Measurements from ENCODE around the gene CNTFR. TPM values are rescaled to one million over a fixed set of nuclear protein-coding genes. Genes with fewer than 3 reads are reported as not detected.

The CNTFR gene
- polyA plus RNA-seq, 1 donor, result 34.6 TPM

GRCh38 chr9:34623374-34624235 is 34.1 kb upstream of the CNTFR start:
- no peak for DNase-seq

DNA sequence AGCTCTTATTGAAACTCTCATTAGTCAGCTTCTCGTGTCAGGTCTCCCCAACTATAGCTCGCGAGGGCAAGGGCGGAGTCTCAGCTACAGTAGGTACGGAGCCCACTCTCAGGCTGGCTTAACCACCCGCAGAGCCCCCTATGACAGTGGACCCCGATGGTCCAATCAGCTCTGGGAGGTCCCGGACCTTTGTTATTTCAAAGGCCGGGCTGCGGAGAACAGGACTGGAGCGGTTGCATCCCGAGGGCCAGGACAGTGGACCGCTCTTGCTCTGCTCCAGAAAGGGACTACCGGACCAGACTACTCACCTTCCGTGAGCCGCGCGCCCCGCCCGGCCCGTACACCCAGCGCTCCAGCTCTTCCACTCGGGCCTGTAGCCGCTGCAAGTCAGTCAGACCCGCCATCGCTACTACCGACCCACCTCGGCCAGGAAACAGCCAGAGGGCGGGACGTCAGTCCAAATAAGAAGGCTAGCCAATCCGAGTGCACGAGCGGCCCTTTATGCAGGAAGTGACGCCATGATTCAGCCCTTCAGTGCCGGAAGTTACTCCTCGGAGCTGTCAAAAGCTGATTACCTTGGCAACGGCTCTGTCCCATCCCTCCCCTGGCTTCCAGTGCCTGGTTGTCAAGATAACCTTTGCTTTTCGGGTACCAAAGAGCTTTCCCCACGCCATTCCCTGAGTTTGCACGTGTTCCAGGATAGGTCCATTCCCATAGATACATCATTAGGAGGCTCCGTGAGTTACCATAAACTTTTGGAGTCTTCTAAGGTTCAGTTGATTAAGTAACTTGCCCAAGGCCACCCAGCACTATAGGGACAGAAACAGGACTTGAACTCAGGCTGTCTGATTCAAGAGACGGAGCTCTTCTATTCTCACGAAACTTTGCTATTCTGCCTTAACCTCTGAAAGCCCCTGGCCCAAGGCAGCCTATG is 30.8 kb upstream of the CNTFR start, which contains the start of gene DCTN3:
DCTN3 (minus strand) TSS at position 435 of the 934 bp plus-strand sequence; CDS start at position 404, 31 bp downstream.
- DNase-seq, result peak; percentile 94

DNA sequence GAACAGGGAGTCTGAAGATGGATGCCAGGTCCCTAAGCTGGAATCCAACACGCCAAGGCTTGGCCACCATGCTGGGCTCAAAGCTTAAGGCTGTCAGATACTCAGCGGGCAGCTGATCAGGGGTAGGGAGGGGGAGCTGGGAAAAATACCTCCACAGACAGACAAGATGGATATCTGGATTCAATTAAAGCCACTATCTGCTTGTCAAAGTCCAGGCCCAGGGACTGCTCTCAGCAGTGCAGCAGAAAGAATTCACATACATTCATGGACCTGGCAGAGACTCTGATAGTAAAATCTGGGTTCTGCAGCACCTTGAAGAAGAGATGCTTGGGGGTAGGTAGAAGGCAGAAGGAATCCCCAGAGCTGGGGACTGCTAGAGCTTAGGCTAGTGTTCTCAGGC is 25.6 kb upstream of the CNTFR start:
- DNase-seq, result no peak

GRCh38 chr9:34612788-34613390 is 23.4 kb upstream of the CNTFR start:
- DNase-seq, result peak; percentile 86

DNA sequence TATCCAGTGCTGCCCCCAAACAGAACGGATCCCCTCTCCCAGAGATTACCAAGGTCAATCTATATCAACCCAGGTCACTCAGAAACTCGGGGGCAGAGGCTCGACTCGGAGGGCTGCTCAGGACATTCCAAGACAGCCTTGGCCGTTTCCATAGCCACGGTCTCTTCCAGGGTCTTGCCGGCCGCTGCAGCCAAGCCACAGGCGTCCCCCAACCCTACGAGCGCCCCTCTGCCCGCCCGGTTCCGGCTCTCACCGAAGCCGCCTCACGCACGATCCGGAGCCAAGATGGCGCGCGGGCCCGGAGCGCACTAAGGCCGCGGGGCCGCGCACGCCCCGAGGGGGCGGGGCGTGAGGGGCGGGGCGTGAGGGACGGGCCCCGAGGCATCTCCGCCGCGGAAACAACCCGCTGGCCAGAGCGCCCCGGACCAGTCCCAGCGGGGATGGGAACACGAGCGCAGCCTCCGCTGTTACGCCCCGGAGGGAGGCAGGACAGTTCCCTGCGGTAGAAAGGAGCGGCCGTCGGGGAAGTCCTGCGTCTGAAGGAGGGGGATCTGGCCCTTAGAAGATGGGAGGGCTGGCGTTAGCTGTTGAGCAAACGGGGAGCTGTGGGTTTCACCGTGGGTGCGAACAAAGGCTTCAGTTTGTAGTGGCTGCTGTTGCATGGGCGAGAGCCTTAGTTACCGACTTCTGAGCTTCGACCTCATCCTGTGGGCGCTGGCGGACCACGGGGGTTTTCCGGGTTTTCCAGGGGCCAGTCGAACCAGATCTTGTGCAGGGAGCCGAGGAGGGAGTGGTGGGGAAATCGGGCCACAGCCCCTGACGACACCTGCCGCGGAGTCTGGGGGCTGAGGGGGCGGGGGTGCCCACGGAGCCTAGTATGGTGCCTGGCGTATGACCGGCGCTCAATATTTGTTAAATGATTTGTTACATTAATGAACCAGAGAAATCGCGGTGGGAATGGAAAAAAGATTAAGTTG is 22.6 kb upstream of the CNTFR start, which contains the start of gene RPP25L:
RPP25L (minus strand) TSS at position 287 of the 977 bp plus-strand sequence. CDS start 801 bp downstream, outside the sequence.
- DNase-seq, result peak; percentile 88

DNA sequence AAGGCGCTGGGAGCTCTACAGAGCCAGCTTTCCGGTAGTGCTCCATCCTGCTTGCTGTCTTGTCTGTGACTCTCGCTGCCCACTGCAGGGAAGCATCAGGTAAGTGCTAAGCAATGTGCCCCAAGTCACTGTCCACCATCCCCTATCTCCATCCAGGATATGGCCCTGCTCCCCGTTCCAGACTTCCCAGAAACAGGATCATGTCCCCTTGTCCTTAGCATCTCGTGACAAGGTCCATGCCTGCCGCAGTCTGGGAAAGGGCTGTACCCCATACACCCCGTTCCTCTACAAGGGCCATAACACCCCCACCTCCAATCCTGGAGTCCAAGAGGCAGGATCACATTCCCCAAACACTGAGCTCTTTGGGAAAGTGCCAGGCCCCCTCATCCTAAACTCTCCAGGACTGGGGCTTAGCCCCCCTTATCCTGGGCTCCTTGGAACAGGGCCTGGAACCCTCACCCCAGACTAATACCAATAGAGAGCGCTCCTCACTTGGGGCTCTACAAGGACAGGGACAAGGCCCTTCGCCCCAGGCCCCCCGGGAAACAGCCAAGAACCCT is 21.8 kb upstream of the CNTFR start:
- DNase-seq, result no peak

GRCh38 chr9:34610434-34611206 is 21.1 kb upstream of the CNTFR start:
- DNase-seq, result no peak

DNA sequence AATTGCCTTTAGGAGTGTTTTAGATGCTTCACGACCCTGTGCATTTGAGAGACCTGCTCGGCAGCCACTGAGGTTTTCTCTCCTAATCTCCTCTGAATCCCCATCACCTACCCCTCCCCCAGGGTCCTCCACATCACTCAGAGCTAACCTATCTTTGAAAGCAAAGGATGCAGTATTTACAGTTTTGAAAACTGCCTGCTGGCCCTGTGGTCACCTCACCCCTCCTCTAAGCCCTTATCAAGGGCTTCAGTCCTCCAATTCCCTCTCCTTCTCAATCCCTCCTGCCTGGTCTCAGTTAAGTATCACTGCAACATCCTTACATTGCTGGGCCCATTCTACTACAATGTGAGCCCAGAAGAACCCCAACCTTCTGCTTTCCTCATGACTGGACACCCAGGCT is 17.8 kb upstream of the CNTFR start:
- DNase-seq, result no peak

DNA sequence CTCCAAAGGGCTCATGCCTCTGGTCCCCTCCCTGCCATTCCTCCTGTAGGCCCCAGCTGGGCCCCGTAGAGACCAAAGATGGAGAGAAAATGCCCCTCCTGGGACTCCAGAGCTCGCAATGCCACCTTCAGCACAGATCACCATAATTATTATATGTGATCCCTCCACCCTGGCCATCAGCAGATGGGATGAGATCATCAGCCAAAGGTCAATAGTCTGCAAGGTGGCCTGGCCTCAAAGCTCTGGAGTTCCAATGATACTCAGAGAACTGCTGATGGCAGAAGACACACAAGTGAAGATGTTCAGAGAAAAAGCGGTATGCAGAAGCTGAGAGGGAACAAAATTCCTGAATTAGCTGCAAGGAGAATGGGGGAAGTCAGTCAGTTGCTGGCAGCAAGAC is 17.4 kb upstream of the CNTFR start:
- DNase-seq, result no peak

DNA sequence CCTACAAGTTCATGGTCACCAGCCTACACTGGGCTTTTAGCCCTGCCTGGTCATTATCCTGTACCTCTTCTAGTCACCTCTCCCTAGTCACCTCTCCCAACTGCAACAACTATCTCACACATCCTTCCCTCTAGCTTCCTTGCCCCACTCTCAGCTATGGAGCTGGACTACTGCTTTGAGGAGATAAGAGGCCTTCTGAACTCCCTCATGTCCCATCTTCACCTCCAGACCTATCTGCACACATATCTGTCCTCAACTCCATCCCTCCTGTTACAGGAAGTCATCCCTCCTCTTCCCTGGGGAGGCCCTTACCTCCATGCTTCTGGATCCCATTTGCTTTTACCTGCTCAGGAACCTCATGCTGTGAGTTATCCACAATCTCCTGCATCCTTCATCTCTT is 16.7 kb upstream of the CNTFR start:
- no peak for DNase-seq

DNA sequence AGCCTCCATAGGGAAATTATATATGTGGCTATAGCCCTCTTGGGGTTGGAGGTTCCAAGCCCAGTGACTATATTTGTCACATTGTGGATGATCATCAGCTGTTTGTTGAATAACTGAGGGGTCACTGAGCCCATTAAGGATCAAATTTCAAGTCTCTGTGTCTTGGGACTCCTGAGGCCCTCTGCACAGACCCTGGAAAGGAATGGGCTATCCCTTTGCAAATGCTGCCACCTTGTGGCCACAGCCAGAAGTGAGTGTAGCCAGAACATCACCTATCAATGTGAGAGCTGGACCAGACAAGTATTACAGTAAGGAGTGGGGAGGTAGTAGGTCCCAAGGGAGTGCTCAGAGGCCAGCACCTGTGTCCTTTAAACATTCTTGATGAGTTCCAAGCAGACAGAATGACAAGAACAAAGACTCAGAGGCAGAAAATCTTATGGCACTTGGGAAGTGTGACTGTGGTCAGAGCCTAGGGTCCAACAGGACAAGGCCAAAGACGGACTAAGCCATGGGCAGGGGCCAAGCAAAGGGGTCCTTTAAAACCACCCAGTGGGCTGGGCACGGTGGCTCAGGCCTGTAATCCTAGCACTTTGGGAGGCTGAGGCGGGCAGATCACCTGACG is 14.2 kb upstream of the CNTFR start:
- DNase-seq, result peak; percentile 86

DNA sequence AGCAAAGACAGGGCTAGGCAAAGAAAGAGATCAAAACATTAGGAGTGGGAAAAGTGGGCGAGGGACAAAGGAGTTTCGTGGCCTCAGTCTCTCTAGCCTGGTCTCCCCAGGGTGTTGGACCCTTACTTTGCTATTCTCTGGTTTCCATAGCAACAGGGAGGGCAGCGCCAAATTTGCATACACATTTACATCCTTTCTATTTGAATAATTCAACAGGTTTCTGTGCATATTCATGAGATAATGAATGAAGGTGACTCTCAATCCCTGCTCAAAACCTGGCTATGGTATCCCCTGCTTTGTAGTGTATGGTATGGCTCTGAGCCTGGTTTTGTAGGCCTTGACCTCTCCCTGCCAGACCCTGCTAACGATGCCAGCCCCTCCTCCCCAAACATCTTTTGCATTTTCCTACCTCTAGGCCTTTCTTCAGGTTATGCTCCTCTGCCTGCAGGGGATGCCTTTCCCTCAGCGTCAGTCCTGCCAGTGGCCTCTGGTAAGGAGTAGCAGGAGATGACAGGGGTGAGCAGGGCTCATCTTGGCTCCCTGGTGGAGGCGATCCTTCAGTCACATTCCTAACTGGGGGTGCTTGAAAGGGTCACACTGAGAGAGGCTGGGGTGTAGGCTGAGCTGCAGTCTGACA is 12.5 kb upstream of the CNTFR start:
- DNase-seq, result no peak

- DNase-seq, result no peak
Observed at GRCh38 chr9:34600908-34601307, 11.4 kb upstream of the CNTFR start.

DNA sequence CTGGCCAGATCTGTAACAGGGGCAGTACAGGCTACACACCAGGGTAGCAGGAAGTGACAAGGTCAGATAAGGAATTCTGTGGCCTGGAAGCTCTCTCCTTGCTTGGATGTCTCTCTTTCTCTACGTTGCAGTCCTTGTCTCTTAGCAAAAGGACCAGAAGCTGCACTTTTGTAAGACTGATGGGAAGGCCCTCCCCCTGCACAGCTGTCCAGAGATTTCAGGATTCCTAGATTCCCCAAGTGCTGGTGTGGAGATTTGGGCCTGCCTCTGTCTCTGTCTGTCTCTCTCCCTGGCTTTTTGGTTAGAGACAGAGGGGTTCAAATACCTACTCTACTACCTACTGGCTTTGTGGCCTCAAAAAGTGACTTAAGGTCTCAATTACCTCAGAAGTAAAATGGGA is 10.0 kb upstream of the CNTFR start:
- no peak for DNase-seq

DNA sequence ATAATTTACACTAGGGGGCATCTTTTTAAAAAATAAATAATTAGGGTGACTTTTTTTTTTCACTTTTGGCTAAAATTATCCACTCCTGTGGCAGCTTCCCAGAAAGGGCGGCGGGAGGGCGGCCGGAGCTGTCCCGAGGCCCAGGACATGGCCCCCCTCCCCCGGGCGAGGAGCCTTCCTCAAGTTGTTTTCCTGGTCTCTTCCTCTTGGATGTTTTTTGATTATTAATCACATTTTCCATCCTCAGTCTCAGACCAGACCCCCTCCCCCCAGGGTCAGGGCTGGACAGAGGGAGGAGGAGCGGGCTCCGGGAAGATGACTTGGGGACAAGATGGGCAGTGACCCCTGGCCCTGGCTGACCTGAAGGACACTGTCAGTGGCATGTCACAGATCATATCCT is 4.7 kb upstream of the CNTFR start:
- no peak for DNase-seq

GRCh38 chr9:34592895-34593601 is 3.5 kb upstream of the CNTFR start:
- no peak for DNase-seq

DNA sequence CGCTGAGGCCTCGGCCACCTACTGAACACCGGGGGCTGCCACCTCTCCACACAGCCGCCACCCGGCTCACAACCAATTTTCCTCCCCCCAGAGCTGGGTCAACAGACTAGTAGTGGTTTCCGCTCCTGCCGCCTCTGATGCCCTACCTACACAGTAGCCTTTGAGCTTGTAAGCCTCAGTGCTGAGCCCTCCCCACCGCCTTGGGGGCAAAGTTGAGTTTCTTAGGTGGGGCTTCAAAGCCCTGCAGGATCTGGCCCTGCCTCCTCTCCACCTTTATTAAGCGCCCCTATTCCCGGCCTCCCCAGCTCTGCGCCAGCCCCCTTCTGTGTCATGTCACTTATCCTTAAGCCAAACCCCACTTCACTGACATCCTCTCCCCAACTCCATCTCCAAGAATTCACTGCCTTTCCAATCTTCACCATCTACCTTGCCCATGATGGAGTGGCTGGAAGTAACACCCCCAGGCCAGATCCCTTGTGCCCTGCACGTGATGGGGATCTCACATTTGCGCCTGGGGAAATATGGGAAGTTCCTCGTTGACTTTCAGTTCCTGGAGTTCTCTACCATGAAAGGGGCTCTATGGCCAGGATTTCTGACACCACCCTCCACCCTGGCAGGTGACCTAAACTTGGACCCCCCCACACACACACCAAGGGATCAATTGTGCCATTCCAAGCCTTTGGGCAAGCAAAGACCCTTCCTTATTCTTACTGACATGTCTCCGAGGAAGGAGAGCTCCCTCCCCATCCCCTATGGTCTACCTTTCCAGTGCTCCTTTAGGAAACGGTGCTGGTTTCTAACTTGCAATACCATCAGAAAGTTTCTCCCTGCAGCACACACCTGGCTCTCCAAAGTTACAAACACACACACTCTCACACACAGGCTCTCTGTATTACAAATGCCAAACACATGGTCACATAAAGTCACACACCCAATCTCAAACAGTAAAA is 2.7 kb upstream of the CNTFR start:
- no peak for DNase-seq

Measured in left kidney (tissue), 2 donors.